ENCODE data around the gene PGGHG. TPM values are rescaled to one million over a fixed set of nuclear protein-coding genes. Genes with fewer than 3 reads are reported as not detected.
"Not testable (repeated sequence)": the region's sequence is repeated elsewhere in the genome, so short reads cannot be mapped to it uniquely, and the experiment has no call there.

Gene PGGHG
- total RNA-seq, 1 experiment from 2014 or later, result 9.5 TPM

DNA sequence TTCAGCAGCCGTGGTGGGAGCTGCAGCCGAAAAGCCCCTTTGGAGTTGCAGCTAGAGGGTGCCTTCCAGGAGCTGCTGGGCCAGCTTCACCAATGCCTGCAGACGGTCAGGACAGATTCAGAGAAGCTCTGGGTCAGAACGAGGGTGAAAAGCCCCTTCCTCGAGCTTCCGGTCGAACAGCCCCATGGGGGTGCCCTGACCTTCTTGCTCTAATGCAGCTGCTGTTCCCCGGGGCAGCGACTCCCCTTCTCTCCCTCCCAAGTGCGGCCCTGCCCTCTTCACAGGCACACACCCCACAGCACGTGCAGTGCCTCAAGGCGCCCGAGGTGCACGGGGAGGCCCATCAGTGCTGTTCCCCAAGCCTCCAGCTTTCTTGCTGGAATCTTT is 41.4 kb downstream of the PGGHG start:
- CTCF ChIA-PET, result no interaction called here
- H3K36me3 Mint-ChIP-seq (ENCODE audit: insufficient read depth, unreplicated experiment), result peaks cover 4% of the 10 kb centered on the region
- no peak for DNase-seq
- TF ChIP-seq, protein P1, sequence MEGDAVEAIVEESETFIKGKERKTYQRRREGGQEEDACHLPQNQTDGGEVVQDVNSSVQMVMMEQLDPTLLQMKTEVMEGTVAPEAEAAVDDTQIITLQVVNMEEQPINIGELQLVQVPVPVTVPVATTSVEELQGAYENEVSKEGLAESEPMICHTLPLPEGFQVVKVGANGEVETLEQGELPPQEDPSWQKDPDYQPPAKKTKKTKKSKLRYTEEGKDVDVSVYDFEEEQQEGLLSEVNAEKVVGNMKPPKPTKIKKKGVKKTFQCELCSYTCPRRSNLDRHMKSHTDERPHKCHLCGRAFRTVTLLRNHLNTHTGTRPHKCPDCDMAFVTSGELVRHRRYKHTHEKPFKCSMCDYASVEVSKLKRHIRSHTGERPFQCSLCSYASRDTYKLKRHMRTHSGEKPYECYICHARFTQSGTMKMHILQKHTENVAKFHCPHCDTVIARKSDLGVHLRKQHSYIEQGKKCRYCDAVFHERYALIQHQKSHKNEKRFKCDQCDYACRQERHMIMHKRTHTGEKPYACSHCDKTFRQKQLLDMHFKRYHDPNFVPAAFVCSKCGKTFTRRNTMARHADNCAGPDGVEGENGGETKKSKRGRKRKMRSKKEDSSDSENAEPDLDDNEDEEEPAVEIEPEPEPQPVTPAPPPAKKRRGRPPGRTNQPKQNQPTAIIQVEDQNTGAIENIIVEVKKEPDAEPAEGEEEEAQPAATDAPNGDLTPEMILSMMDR (IDR thresholded peaks at IDR 0.05; ENCODE audit: unreplicated experiment), result no peak
- H3K4me3 Mint-ChIP-seq (ENCODE audit: low read depth, unreplicated experiment), result no peak overlapping the region
- H3K9me3 Mint-ChIP-seq (ENCODE audit: low read depth, unreplicated experiment), result no peaks in the 10 kb centered on the region
- intact Hi-C loops (cut with micrococcal nuclease; ENCODE audit: unreplicated experiment), result no loop called here
- no peak overlapping the region for H3K27ac Mint-ChIP-seq (ENCODE audit: unreplicated experiment)
- H3K4me1 Mint-ChIP-seq (ENCODE audit: low read depth, unreplicated experiment), result no peaks in the 10 kb centered on the region
- BruUV-seq (replicated peaks), result no TSS peak
- peaks cover 37% of the 10 kb centered on the region for H3K27me3 Mint-ChIP-seq (ENCODE audit: unreplicated experiment)

DNA sequence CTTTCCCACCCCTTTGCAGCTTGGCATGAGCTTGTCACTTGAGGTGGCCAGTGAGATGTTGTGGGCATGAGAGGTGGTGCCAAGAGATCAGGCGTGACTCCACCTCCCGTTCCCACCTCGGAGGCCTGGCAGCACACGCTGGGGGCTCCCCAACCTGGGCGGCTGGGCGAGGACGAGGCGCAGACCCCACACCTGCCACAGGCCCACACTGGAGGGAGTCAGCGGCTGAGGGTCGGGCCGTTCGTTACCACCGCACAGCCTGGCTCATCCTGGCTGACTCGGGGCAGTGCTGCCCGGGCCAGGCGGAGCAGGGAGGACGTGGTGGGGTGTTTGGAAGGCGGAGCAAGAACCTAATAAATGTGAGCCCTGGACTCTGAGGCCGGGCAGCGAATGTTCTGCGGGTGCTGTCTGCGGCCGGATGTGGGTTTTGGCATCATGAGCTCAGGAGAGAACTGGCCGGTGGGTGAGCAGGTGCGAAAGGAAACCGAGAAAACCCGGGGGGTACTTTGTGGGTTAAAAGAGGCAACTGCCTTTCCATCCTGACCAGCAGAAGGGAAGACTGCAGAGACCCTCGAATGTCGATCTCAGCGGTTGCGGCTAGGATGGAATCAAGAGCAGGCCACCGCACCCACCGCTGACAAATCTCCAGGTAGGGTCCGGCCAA is 41.9 kb downstream of the PGGHG start:
- no peak overlapping the region for H3K4me3 Mint-ChIP-seq (ENCODE audit: low read depth, unreplicated experiment)
- peaks cover 37% of the 10 kb centered on the region for H3K27me3 Mint-ChIP-seq (ENCODE audit: unreplicated experiment)
- TF ChIP-seq, protein P1 (IDR thresholded peaks at IDR 0.05; ENCODE audit: unreplicated experiment), result no peak
- no peaks in the 10 kb centered on the region for H3K4me1 Mint-ChIP-seq (ENCODE audit: low read depth, unreplicated experiment)
- H3K36me3 Mint-ChIP-seq (ENCODE audit: insufficient read depth, unreplicated experiment), result peaks cover 3% of the 10 kb centered on the region
- no peak for DNase-seq
- no peaks in the 10 kb centered on the region for H3K9me3 Mint-ChIP-seq (ENCODE audit: low read depth, unreplicated experiment)
- no peak overlapping the region for H3K27ac Mint-ChIP-seq (ENCODE audit: unreplicated experiment)
- BruUV-seq (replicated peaks), result no TSS peak
- CTCF ChIA-PET, result no interaction called here
- intact Hi-C loops (cut with micrococcal nuclease; ENCODE audit: unreplicated experiment), result no loop called here

- Mint-ChIP-seq H3K4me3 (ENCODE audit: low read depth, unreplicated experiment) (no peak overlapping the region), H3K4me1 (ENCODE audit: low read depth, unreplicated experiment) (no peaks in the 10 kb centered on the region), H3K36me3 (ENCODE audit: insufficient read depth, unreplicated experiment) (no peaks in the 10 kb centered on the region), H3K27ac (ENCODE audit: unreplicated experiment) (no peak overlapping the region), H3K27me3 (ENCODE audit: unreplicated experiment) (peaks cover 37% of the 10 kb centered on the region), H3K9me3 (ENCODE audit: low read depth, unreplicated experiment) (no peaks in the 10 kb centered on the region)
- CTCF ChIA-PET, result no interaction called here
- no TSS peak for BruUV-seq (replicated peaks)
- intact Hi-C loops (cut with micrococcal nuclease; ENCODE audit: unreplicated experiment), result no loop called here
- TF ChIP-seq, protein P1 (IDR thresholded peaks at IDR 0.05; ENCODE audit: unreplicated experiment), result no peak
- no peak for DNase-seq
These were observed 42.6 kb downstream of the PGGHG start for GRCh38 chr11:331358-332060.

DNA sequence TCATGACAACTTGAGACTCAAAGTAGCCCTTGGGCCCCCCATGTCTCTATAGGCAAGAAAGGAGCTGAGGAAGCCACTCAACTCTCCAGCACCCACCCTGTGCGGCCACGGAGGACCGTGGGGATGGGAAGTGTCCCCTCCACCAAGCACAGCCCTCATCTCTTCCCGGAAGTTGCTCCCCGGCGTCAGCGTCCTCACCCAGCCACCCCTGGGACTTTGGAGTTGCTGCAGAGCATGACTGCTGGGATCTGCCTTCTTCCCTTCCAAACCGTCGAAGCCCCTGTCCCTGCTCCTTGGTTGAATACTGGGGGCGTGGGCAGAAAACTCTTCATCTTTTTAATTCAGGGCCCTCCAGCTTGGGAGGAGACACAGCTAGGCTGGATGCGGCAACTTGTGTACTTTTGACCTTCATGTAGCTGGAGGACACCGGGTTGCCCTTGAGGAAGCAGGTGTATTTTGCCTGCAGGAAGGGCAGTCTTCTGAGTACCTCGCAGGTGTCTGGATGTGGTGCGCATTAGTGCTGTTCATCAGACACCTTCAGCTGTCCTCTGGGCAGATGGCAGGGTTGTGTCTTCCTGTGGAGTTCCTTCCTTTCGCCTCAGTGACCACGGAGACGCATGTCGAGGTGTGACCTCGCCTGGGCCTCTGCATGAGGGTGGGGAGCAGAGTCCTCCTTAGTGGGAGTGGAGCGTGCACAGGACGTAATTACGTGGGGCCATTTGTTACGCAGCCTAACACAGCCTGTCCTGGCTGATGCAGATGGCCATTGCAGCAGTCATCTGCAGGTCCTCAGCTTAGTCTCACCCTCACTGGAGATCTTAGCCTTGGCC is 43.9 kb downstream of the PGGHG start:
- no peak overlapping the region for H3K4me3 Mint-ChIP-seq (ENCODE audit: low read depth, unreplicated experiment)
- no peak overlapping the region for H3K27ac Mint-ChIP-seq (ENCODE audit: unreplicated experiment)
- no peaks in the 10 kb centered on the region for H3K36me3 Mint-ChIP-seq (ENCODE audit: insufficient read depth, unreplicated experiment)
- no peaks in the 10 kb centered on the region for H3K9me3 Mint-ChIP-seq (ENCODE audit: low read depth, unreplicated experiment)
- CTCF ChIA-PET, result interaction anchor here (0.6 kb wide), 1 partner anchor 174 kb away, joined by 6 read pairs; the partner anchor contains the start of gene RNH1
- BruUV-seq (replicated peaks), result no TSS peak
- no peaks in the 10 kb centered on the region for H3K4me1 Mint-ChIP-seq (ENCODE audit: low read depth, unreplicated experiment)
- no peak for DNase-seq
- TF ChIP-seq, protein P1 (IDR thresholded peaks at IDR 0.05; ENCODE audit: unreplicated experiment), result no peak
- intact Hi-C loops (cut with micrococcal nuclease; ENCODE audit: unreplicated experiment), result no loop called here
- H3K27me3 Mint-ChIP-seq (ENCODE audit: unreplicated experiment), result peaks cover 44% of the 10 kb centered on the region

DNA sequence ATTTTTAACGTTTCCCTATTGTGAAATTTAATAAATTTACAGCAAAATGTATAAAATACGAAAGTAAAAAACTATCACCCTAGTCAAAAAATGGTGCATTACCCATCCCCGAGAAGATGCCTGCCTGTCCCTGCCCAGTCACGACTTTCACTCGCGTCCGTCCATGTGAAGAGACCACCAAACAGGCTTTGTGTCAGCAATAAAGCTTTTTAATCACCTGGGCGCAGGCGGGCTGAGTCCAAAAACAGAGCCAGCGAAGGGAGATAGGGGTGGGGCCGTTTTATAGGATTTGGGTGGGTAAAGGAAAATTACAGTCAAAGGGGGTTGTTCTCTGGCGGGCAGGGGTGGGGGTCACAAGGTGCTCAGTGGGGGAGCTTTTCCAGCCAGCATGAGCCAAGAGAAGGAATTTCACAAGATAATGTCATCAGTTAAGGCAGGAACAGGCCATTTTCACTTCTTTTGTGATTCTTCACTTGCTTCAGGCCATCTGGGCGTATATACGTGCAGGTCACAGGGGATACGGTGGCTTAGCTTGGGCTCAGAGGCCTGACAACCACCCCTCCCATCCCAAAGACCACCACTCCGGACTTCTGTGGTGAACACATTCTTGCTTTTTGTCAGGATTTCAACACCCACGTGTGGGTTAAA is 44.8 kb downstream of the PGGHG start:
- H3K27ac Mint-ChIP-seq (ENCODE audit: unreplicated experiment); H3K9me3 Mint-ChIP-seq (ENCODE audit: low read depth, unreplicated experiment); H3K4me1 Mint-ChIP-seq (ENCODE audit: low read depth, unreplicated experiment); DNase-seq; BruUV-seq (replicated peaks); H3K4me3 Mint-ChIP-seq (ENCODE audit: low read depth, unreplicated experiment); intact Hi-C loops (cut with micrococcal nuclease; ENCODE audit: unreplicated experiment); H3K36me3 Mint-ChIP-seq (ENCODE audit: insufficient read depth, unreplicated experiment): not testable (repeated sequence)
- H3K27me3 Mint-ChIP-seq (ENCODE audit: unreplicated experiment), result peaks cover 44% of the 10 kb centered on the region
- CTCF ChIA-PET, result interaction anchor here (0.6 kb wide), 1 partner anchor 348 kb away, joined by 3 read pairs; no protein-coding TSS in a partner anchor

Data from Calu3 (cell line).